DMS53 treated with DMSO at 0.1 percent for 48 hours (cell line): ENCODE data around the gene KIF17.
"Not testable (repeated sequence)": the region's sequence is repeated elsewhere in the genome, so short reads cannot be mapped to it uniquely, and the experiment has no call there.

ENCODE experiments used
- DNase-seq: peaks from one replicate; lab custom pipeline; 2025; ENCODE audit not compliant: unreplicated experiment; lab: John Stamatoyannopoulos, UW

KIF17 gene

DNA sequence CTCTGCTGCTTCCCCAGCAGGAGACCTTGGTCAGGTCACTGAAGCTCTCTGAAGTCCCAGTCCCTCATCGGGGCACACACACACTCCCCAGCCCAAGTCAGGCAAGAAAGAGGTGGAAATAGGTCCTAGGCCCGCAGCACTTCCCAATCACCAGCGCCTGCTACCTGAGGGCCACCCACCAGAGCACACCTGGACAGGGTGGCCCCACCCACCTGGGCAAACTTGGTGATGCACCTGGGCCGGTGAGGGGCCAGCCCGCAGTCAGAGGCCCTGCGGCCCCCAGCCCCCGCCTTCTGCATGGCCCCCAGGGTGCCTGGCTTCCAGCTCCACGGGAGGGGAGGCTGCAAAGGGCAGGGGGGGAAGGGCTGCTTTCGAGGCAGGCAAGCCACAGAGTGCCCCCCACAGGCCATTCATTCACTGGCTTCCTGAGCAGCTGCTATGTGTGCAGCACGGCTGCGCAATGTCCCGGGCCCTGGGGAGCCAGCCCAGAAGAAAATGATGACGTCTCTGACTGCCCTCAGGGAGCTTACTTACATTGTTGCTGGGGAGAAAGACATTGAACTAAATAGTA lies 10.0 kb upstream of the KIF17 start:
- no peak for DNase-seq

DNA sequence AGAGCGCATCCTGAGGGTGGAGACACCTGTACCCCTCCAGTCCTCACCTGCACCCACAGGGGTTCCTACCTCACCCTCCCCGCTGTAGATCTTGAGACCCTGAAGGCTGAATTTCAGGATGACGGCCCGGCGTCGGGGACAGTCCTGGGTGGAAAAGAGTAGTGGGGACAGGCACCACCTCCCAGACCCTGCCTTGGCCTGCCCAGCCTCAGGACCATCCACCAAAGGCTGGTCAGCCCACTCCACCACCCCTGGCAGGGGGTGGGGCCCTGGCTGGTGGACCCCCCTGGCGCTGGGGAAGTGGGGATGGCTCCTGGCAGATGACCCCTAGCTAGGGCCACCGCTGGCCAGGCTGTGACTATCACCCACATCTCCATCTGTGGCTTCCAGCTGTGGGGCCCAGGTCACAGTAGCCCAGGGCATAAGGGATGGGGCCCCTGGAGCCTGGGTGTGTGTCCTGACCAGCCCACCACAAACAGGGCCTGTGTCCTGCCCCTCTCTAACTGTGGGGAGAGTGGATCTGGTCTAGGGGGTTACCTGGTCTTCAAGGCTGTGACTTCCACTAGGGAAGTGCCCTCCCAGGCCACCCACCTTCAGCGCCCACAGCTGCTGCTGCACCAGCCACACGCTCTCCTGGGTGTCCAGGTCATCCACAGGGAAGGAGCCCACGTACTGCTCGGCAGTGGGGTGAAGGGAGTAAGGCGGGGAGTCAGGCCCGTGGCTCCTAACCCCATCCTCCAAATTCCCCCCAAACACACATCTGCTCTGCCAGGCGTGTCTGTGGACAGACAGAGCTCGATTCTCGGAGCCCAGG lies 9.3 kb upstream of the KIF17 start:
- no peak for DNase-seq

DNA sequence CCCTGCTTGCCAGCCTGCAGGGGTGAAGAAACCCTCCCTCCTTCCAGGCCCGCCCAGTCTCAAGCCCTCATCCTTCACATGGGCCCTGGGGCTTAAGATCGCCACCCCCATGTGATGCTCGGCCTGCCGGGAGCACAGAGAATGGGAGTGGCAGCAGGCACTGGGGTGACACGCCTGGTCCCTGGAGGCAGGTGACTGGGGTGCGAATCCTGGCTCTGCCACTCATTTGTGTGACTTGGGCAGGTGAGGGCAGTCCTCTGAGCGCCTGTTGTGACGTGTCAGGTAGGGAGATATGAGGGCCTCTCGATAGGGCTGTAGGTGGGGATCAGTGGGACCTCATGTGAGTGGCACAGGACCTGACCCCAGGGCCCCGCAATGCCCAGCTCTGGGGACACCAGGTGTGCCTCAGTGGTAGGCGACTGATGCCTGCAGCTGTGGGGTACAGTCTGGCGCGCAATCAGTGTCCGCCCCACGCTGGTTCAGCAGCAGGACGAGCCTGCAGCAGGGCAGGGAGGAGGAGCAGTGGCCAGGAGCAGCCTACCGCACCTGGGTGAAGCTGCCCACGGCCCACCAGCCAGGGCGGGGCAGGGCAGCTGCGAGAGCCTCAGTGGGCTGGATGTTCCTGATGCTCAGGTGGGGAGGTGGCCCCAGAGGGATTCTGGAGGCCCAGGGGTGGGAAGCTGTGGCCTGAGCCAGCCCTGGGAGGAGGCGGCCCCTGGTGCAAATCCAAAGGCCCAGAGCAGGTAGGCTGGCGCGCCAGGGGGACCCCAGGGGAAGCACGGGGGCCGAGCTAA lies 8.5 kb upstream of the KIF17 start:
- DNase-seq = no peak

DNA sequence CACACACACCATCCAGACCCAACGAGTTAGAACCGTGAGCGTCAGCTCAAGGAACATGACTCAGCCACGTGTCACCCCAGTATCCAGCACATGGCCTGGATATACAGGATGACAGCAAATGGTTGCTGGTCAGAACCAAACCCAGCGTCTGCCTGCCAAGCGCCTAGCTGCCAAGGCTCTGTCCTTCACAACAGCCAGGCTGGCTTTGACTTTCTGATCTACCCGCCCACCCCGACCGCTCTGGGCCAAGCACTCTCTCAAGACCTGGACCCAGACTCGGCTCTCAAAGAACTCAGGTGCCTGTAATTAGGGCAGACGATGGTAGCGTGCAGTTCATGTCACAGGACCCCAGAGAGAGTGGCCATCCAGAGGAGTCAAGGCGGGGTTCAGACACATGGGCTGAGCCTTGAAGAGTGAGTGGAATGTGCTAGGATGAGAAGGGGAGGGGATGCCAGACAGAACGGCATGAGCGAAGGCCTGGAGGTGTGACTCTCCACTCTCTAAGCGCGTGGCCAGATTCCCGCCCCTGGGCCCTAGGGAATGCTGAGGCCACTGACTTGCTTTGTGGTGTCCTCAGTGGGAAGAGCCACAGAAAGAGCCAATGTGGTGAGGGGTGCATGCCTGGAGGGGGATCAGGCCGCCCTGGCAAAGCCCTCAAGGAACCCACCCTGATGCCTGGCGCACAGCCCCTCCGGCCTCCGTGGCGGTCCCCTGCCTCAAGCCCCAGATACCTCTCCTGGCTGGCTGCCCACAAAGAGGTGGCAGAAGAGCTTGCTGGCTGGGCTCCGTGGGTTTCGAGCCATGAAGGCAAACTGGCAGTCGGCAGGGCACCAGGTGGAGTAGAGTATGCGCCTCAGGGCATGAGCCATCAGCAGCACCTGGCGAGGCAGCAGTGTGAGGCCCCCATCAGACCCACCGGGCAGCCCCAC lies 7.6 kb upstream of the KIF17 start:
- DNase-seq = no peak

DNA sequence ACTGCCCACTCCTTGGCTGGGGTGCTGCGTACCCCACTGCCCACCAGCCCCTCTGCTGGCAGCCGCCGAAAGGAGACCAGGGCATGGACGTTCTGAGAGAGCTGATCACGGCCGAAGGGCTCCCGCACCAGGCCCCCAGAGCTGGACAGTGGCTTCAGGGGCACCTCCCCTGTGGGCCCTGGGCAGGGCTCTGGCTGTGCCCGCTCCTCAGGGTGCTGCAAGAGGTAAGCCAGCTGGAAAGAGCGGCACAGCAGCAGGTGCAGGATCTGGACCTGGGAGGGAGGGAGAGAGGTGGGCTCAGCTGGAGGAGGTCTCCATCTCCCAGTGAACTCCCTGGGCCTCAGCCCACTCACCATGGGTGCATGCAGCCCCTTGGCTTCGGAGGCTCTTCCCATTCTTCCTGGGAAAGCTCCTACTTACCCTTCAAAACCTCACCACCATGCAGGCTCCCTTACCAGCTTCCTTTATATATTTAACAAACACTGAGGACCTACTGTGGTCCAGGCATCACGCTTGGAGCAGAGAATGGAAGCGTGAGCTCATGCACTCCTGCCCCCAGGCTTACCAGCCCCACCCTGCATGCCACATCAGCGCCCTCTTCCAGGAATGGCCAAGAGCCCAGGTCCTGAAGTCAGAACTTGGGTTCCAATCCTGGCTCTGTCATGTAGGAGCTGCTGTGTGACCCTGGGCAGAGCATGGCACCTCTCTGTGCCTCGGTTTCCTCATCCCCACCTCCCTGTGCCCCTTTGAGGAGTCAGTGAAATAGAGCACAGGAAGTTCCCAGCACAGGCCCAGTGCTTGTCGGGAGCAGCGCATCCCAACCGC lies 6.8 kb upstream of the KIF17 start:
- no peak for DNase-seq

DNA sequence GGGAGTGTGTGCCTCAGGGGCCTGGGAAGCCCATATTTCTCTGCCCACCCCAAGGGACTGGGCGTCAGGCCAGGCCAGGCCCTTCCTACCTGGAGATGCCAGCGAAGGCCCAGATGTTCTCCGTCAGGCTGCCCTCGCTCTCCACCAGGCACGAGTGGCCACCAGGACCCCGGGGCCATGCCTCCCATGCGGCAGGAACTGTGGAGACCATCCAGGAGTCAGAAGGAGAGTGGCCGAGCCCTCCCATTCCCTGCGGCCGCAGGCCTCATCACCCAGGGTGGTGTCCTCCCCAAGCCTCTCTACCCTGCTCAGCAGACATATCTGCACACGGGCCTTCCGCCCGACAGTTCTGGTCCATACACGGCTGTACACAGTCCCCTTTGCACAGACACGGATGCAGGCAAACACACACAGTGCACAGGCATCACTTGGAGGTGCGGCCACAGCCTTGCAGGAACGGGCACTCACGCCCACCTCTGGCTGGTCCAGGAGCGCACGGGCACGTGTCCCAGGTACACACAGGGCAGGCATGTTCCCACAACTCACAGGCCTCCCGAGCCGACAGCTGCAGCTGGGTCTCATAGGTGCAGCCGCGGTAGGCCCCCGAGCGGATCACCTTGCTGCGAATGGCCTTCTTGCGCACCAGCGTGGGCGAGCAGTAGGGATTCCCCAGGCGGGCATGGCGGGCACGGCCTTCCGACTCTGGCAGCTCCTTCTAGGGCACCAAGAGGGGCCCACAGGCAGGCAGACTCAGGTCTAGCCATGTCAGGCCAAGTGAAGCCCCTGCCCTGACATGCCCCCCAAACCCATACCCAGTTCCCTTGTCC lies 5.9 kb upstream of the KIF17 start:
- no peak for DNase-seq

DNA sequence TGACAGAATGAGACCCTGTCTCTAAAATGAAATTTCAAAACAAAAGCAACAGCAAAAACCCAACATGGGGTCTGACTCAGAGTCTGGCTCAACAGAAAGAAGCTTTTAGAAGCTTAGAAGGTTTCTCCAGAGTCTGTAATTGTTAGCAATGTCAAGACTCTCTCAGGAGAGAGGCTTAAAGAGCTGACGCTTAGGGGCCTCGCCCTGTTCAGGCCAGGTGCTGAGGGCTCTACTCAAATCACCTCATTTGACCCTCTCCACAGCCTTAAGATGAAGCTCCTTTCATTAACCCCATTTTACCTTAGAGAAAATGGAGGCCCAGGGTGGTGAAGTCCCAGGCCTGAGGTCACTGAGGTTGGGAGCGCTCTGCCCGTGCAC lies 5.3 kb upstream of the KIF17 start:
- DNase-seq = no peak

DNA sequence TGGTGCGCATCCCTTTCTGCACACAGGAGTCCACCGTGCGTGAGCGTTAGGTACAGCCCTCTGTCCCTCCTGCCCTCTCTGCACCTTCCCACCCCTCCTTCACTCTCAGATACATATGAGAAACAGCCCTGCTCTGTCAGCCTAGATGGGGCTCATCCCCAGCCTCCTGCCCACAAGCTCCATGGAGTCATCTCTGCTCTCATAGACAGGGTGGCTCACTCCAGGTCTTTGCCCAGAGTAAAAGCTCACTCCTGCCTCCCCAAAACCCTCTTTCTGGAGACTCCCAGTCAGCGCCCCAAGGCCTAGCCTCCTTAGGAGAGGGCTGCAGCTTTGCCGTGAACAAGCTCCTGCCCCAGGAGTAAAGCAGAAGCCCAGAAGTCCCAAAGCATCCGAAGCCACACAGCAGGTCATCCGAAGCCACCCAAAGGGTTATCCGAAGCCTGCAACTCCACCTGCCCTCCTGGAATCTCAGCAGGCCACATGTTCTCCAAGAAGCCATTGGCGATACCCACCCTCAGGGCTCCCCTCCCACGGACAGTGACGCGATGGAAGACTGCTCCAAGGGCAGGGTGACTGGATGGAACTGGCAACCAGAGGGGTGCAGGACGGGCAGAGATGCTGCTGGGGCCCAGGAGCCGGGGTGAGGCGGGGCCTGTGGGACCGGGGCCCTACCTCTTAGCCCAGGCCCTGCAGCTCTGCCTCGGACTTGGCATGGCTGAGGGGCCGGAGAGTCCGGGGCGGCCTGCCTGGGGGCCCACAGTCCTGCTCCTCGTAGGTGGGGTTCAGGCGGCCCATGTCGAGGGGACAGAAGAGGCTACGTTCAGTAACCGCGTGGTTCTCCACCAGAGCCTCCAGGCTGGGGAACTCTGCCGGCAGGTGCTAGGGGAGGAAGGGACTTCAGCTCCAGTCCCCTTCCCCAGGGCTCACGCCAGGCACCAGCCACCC lies 3.6 kb upstream of the KIF17 start:
- DNase-seq = no peak

DNA sequence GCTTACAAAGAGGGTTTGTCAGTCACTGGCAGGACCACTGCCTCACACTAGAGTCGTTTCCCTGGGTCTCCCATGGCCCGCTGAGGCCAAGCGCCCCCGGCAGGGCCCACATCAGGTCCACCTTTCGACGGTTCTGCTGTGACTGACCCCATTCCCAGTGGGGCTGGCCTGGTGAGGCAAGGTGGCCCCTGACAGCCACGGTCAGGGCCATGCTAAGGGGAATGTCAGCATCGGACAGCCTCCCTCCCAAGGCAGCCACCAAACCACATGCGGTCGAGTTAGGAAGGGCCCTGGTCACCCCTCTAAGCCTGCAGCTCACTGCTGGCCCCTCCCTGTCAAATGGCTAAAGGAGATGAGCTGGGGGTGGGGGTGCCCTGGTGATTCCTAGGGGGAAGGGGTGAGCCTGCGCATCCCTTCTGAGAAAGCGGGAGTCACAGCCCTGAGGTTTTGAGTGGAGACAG lies 2.9 kb upstream of the KIF17 start:
- no peak for DNase-seq

DNA sequence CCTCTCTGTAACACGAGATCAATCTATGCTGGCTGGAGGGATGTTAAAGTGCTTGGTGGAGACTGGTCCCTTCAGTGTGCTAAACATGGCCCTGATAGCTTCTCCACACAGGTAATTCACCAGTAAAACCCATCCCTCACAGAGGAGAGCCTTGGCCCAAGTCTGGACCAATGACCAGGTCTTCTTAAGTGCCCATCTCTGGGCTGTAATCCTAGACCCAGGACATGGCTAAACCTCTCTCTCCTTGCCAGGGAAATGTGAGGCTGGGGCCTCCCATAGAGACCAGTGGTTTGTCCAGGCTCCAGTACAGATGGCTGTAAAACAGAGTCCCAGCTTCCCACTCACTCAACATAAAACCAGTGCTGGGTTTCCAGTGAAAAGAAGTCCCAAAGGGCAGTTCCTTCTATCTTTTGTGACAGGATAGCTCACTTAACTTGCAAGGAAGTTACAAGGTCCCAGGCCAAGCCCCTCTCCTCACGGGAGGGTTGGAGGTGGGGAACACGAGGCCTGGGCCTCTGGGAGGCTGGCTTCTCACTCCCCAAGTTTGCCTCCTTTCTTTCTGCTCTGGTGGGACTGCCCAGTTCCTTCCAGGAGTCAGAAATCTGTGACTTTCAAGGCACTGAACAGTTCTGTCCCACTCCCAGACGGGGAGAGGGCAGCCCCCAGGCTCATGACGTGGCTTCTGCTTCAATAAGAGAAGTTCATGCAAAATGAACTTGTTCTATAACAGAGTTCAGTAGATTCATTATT lies 2.2 kb upstream of the KIF17 start:
- DNase-seq = no peak

DNA sequence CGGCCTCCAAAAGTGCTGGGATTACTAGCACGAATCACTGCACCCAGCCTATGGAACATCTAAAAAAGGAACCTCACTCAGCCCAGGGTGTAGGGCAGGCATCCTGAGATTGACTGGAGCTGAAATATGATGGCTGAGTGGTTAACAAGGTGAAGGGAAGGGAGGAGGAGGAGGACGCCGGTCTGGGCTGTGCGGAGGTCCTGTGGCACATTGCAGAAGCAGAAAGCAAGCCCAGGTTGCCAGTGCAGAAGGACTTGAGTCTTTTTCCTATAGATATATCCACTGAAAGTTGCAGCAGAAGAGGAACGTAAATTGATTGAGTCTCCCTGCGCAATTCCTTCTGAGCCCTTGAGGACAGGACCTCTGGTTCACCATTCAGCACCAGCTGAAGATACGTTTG lies 1.5 kb upstream of the KIF17 start:
- DNase-seq = no peak

DNA sequence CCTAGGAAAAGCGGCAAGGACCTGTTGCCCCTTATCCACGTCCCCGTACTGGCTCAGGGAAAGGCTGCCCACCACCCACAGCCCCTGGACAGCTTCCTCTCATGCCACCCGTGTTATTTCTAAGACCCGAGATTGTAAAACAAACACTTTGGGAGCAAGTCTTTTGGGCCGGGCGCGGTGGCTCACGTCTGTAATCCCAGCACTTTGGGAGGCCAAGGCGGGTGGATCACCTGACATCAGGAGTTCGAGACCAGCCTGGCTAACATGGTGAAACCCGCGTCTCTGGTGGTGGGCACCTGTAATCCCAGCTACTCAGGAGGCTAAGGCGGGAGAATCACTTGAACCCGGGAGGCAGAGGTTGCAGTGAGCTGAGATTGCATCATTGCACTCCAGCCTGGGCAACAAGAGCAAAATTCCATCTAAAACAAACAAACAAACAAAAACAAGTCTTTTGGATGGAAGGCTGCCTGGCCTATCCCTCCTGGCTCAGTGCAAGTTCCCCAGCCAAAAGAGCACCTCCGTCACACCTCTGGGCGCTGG lies 606 bp upstream of the KIF17 start:
- not testable (repeated sequence) for DNase-seq

DNA sequence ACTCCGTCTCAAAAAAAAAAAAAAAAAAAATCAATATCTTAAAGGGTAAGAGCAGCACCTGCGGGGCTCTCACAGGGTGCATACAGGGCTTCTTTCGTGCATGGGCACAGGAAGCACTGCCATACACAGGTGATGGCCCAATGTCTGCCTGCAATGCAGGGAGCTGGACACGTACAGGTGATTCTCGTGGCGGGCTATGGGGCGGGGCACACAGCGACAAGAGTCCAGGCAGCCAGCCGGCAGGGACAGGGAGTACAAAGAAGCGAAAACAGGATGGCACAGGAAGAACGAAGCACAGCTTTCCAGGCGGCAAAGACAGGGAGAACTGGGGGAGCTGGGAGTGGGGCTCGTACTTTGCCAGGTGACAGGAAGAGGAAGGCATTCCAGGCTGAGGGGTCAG lies 1.6 kb downstream of the KIF17 start:
- DNase-seq = no peak

DNA sequence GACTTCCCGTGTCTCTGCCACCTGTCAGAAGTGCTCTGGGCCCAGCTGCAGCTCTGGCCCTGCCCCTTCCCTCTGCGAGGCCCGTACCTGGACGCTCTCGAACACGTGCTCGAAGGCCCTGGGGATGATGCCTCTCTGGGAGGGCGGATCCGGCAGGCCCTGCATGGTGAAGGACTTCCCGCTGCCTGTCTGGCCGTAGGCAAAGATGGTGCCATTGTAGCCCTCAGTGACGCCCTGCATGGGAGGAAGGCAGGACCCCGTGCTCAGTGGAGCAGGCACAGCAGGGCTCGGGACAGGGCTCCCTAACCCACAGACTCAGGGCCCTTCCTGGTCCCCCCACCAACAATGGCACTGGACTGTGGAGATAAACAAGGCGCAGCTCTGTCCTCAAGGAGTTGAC lies 2.4 kb downstream of the KIF17 start:
- DNase-seq = no peak

DNA sequence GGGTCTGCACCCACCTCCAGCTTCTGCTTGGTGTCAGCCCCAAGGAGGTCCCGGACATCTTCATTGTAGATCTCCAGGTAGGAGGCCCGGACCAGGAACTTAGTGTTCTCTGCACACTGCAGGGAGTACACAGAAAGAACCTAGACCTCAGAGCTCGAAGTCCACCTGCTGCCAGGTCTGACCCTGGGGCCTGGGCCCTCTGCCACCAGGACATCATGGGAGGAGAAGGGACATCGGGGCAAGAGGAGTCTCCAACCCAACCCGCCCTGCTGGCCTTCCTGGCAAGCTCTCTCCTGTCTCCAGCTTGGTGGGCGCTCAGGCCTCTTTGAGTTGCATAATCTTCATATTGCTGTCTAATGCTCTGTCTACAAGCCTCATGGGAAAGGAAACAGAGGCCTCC lies 4.4 kb downstream of the KIF17 start:
- DNase-seq = no peak

DNA sequence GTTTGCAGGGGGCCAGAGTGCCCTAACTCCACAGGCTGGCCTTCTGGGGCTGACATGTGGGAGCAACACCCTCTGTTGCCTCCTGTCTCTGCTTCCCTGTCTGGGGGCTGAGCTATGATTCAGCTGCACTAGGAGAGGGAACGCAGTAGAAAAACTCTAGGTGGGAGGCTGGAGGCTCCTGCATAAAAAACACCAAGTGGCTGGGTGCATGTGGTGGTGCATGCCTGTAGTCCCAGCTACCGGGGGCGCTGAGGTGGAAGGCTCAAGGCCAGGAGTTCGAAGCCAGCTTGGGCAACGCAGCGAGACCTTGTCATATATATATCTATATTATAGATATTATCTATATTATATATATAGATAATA lies 5.6 kb downstream of the KIF17 start:
- no peak for DNase-seq
